HCT116 (cell line): Measurements from ENCODE around the gene PLPPR3. TPM values are rescaled to one million over a fixed set of nuclear protein-coding genes. Genes with fewer than 3 reads are reported as not detected.

Source experiments
- ATAC-seq: fragments of 200-7000 bp; cut with Tn5 transposase; 2 replicates; pipeline ENCODE4 v1.9.1; 2020; ENCODE audit warnings: mild to moderate bottlenecking, moderate library complexity
- BruUV-seq: library from RNA; stranded (reverse); fragments of 400-500 nt; replicated peaks from 2 replicates; lab custom pipeline; 2021; lab: Mats Ljungman, UMichigan
- CTCF ChIA-PET: fragments of 300-600 bp; sonication (Branson Sonifier 250); formaldehyde crosslinking; loops from one replicate; lab custom pipeline; 2021; ENCODE audit warnings: antibody characterized with exemption; lab: Charles Lee
- POLR2A ChIA-PET: fragments of 300-600, 350-600 bp; sonication (Branson Sonifier 250); formaldehyde crosslinking; loops from one replicate; lab custom pipeline; 2021; ENCODE audit warnings: antibody characterized with exemption; lab: Charles Lee
- RAD21 ChIA-PET, 2 experiments: fragments of 300-600 bp; sonication (Branson Sonifier 250); formaldehyde crosslinking; loops; one replicate each; lab custom pipeline; 2023; ENCODE audit warnings: low total read pairs in 2 of 2; ENCODE audit not compliant: uncharacterized antibody in 2 of 2, unreplicated experiment in 2 of 2, low non-redundant PET in 1 of 2; lab: Charles Lee
- DNase-seq: peaks from one replicate; pipeline ENCODE4 v3.0.0-alpha.2; 2010; ENCODE audit warnings: low read depth, low spot score
- H2AFZ ChIP-seq: fragments of 200-600 bp; shearing (Covaris generic), sonication (generic); 2 replicates; pipeline ENCODE4 v1.6.1; 2017; ENCODE audit warnings: low read depth, mixed run types, mixed read lengths, antibody characterized with exemption, low read length; ENCODE audit not compliant: poor library complexity, severe bottlenecking
- H3K27ac ChIP-seq: 2 replicates; pipeline ENCODE4 v1.5.1; 2012; ENCODE audit warnings: low read depth, low read length
- H3K27me3 ChIP-seq: fragments of 200-600 bp; sonication (generic); 2 replicates; pipeline ENCODE4 v1.6.1; 2016; ENCODE audit warnings: mixed run types, low read length, mixed read lengths; ENCODE audit not compliant: insufficient read depth
- H3K36me3 ChIP-seq, 2 experiments: fragments of 200-500 bp in 1 of 2; fragments of 200-600 bp in 1 of 2; sonication (Bioruptor generic) in 1 of 2; sonication (generic) in 1 of 2; 2 replicates each; pipeline versions ENCODE4 v1.5.1 to v1.6.1; 2014 to 2016; ENCODE audit warnings: low read length in 2 of 2, inconsistent platforms in 1 of 2, mixed read lengths in 1 of 2, mixed run types in 1 of 2; ENCODE audit not compliant: insufficient read depth in 2 of 2, control insufficient read depth in 1 of 2
- H3K4me1 ChIP-seq, 2 experiments: fragments of 200-600 bp in 1 of 2; sonication (generic) in 1 of 2; 2 replicates each; pipeline versions ENCODE4 v1.5.1 to v1.6.1; 2012 to 2017; ENCODE audit warnings: low read length in 2 of 2, inconsistent platforms in 1 of 2, mild to moderate bottlenecking in 1 of 2, mixed read lengths in 1 of 2, mixed run types in 1 of 2, moderate library complexity in 1 of 2; ENCODE audit not compliant: insufficient read depth in 2 of 2, control insufficient read depth in 1 of 2
- H3K4me2 ChIP-seq: fragments of 200-600 bp; sonication (generic); 2 replicates; pipeline ENCODE4 v1.6.1; 2017; ENCODE audit warnings: mixed run types, low read length, mixed read lengths
- H3K4me3 ChIP-seq, 2 experiments: fragments of 200-600 bp in 1 of 2; sonication (generic) in 1 of 2; replicated peaks in 1 of 2; 2 replicates each; pipeline ENCODE4 v1.5.1; 2011 to 2016; ENCODE audit warnings: low read length in 2 of 2, control low read depth in 1 of 2, low read depth in 1 of 2, mild to moderate bottlenecking in 1 of 2, mixed read lengths in 1 of 2, mixed run types in 1 of 2
- H3K79me2 ChIP-seq: fragments of 200-600 bp; sonication (generic); 2 replicates; pipeline ENCODE4 v1.6.1; 2017; ENCODE audit warnings: mild to moderate bottlenecking, mixed run types, low read length, moderate library complexity, mixed read lengths; ENCODE audit not compliant: insufficient read depth
- H3K9ac ChIP-seq: fragments of 200-600 bp; sonication (generic); 2 replicates; pipeline ENCODE4 v1.6.1; 2016; ENCODE audit warnings: low read length, mixed read lengths
- H3K9me2 ChIP-seq: fragments of 200-600 bp; sonication (generic), shearing (Covaris generic); 2 replicates; pipeline ENCODE4 v1.6.1; 2017; ENCODE audit warnings: mixed run types, mild to moderate bottlenecking, moderate library complexity; ENCODE audit not compliant: insufficient read depth
- H3K9me3 ChIP-seq, 2 experiments: fragments of 200-500 bp in 1 of 2; fragments of 200-600 bp in 1 of 2; sonication (Bioruptor generic) in 1 of 2; sonication (generic) in 1 of 2; 2 replicates each; pipeline ENCODE4 v1.6.1; 2014 to 2017; ENCODE audit warnings: low read length in 2 of 2, mixed read lengths in 2 of 2, inconsistent platforms in 1 of 2, low read depth in 1 of 2, mild to moderate bottlenecking in 1 of 2, mixed run types in 1 of 2, moderate library complexity in 1 of 2; ENCODE audit not compliant: control insufficient read depth in 1 of 2, insufficient read depth in 1 of 2
- H4K20me1 ChIP-seq: fragments of 200-600 bp; sonication (generic), shearing (Covaris generic); 2 replicates; pipeline ENCODE4 v1.6.1; 2017; ENCODE audit warnings: mixed run types, mild to moderate bottlenecking, moderate library complexity; ENCODE audit not compliant: insufficient read depth
- ATF3 ChIP-seq: IDR thresholded peaks from 2 replicates; pipeline ENCODE4 v1.6.1; 2012
- ELF1 ChIP-seq: IDR thresholded peaks from 2 replicates; pipeline ENCODE4 v1.6.1; 2012; ENCODE audit warnings: low read depth, borderline replicate concordance
- MAX ChIP-seq: IDR thresholded peaks from 2 replicates; pipeline ENCODE4 v1.6.1; 2012
- POLR2AphosphoS5 ChIP-seq: IDR thresholded peaks from 2 replicates; pipeline ENCODE4 v1.6.1; 2011; ENCODE audit warnings: mild to moderate bottlenecking, low read depth, low read length, moderate library complexity
- ZBTB33 ChIP-seq: IDR thresholded peaks from 2 replicates; pipeline ENCODE4 v1.6.1; 2011; ENCODE audit warnings: mild to moderate bottlenecking, low read length, moderate library complexity; ENCODE audit not compliant: insufficient replicate concordance; ENCODE audit errors: extremely low read depth
- intact Hi-C: fragments of 100-400 bp; cut with micrococcal nuclease; formaldehyde crosslinking; loops from 2 replicates; pipeline ENCODE4 v1.10.0; 2022
- total RNA-seq: library from RNA; stranded (reverse); gene quantifications from one replicate; pipeline ENCODE4 v1.2.1, GENCODE V29; 2021; ENCODE audit not compliant: unreplicated experiment

The PLPPR3 gene
- total RNA-seq, 1 experiment from 2014 or later: 0.27 TPM

- CTCF ChIA-PET: no interaction called here
- intact Hi-C loops: no loop called here
- H3K4me3 ChIP-seq: no peak overlapping the region
- no peak overlapping the region for H3K4me2 ChIP-seq
- ATAC-seq (no peak), DNase-seq (no peak)
- POLR2A ChIA-PET: no interaction called here
- peaks cover 28% of the 10 kb centered on the region; the same call in 1 of the 2 replicates for H4K20me1 ChIP-seq
- no peak overlapping the region for H2AFZ ChIP-seq
- peaks cover 60 to 78% of the 10 kb centered on the region in 2 experiments; a peak in 3 of 4 replicates for H3K36me3 ChIP-seq
- H3K79me2 ChIP-seq: peaks cover 81% of the 10 kb centered on the region
- H3K4me1 ChIP-seq: no peaks in the 10 kb centered on the region
- no peak overlapping the region for H3K9ac ChIP-seq
- TF ChIP-seq ELF1 (no peak), ZBTB33 (no peak), MAX (no peak), POLR2AphosphoS5 (0 out of 2 replicates have a peak, but pooled peaks have one; percentile 19), ATF3 (no peak)
- no peak overlapping the region for H3K27ac ChIP-seq
- H3K9me2 ChIP-seq: no peaks in the 10 kb centered on the region
- BruUV-seq: no TSS peak
- H3K9me3 ChIP-seq: no peaks in the 10 kb centered on the region
- H3K27me3 ChIP-seq: no peaks in the 10 kb centered on the region
- RAD21 ChIA-PET: no interaction called here
Observed at GRCh38 chr19:808423-808775, 13.4 kb downstream of the PLPPR3 start.
